GM23338 (cell line): Measurements from ENCODE around the gene PPL. TPM values are rescaled to one million over a fixed set of nuclear protein-coding genes. Genes with fewer than 3 reads are reported as not detected.

Source experiments
- ATAC-seq: fragments of 200-7000 bp; cut with Tn5 transposase; 3 replicates; pipeline ENCODE4 v1.9.1; 2020
- DNase-seq: peaks from one replicate; pipeline ENCODE4 v3.0.0-alpha.2; 2015; ENCODE audit warnings: low spot score
- H2AFZ ChIP-seq: fragments of 200-600 bp; sonication (generic); 2 replicates; pipeline ENCODE4 v1.8.0; 2016; ENCODE audit warnings: antibody characterized with exemption, mild to moderate bottlenecking, moderate library complexity
- H3F3A ChIP-seq: fragments of 200-600 bp; sonication (generic); replicated peaks from 2 replicates; pipeline ENCODE4 v1.8.0; 2017; ENCODE audit warnings: antibody characterized with exemption, mixed run types, low read depth
- H3K27ac ChIP-seq: fragments of 200-600 bp; sonication (generic); 2 replicates; pipeline ENCODE4 v1.6.1; 2016; ENCODE audit warnings: low read depth
- H3K27me3 ChIP-seq: fragments of 200-600 bp; sonication (generic); 2 replicates; pipeline ENCODE4 v1.8.0; 2016; ENCODE audit warnings: mild to moderate bottlenecking, mixed run types, moderate library complexity; ENCODE audit not compliant: insufficient read depth
- H3K36me3 ChIP-seq: fragments of 200-600 bp; sonication (generic); 2 replicates; pipeline ENCODE4 v1.8.0; 2016; ENCODE audit warnings: mild to moderate bottlenecking; ENCODE audit not compliant: insufficient read depth
- H3K4me1 ChIP-seq: fragments of 200-600 bp; sonication (generic); 2 replicates; pipeline ENCODE4 v1.8.0; 2016; ENCODE audit warnings: mild to moderate bottlenecking, moderate library complexity; ENCODE audit not compliant: insufficient read depth
- H3K4me2 ChIP-seq: fragments of 200-600 bp; sonication (generic); 2 replicates; pipeline ENCODE4 v1.7.1; 2017; ENCODE audit warnings: mixed run types
- H3K4me3 ChIP-seq: fragments of 200-600 bp; sonication (generic); 2 replicates; pipeline ENCODE4 v1.6.1; 2016; ENCODE audit warnings: mixed run types
- H3K79me2 ChIP-seq: fragments of 200-600 bp; sonication (generic); replicated peaks from 2 replicates; pipeline ENCODE4 v1.8.0; 2017; ENCODE audit warnings: mild to moderate bottlenecking; ENCODE audit not compliant: insufficient read depth
- H3K9me2 ChIP-seq: fragments of 200-600 bp; sonication (generic); 2 replicates; pipeline ENCODE4 v1.8.0; 2017; ENCODE audit not compliant: insufficient read depth
- H4K20me1 ChIP-seq: fragments of 200-600 bp; sonication (generic); replicated peaks from 2 replicates; pipeline ENCODE4 v1.8.0; 2017; ENCODE audit warnings: mild to moderate bottlenecking; ENCODE audit not compliant: insufficient read depth
- H3K27ac Mint-ChIP-seq: 2 replicates; pipeline ENCODE4 v1.8.0; 2020; ENCODE audit warnings: inconsistent platforms, mild to moderate bottlenecking, moderate library complexity, mixed read lengths
- H3K27me3 Mint-ChIP-seq: 3 replicates; pipeline ENCODE4 v1.8.0; 2022; ENCODE audit warnings: low read depth, mild to moderate bottlenecking, moderate library complexity, mixed read lengths, inconsistent platforms; ENCODE audit not compliant: insufficient read depth, poor library complexity
- H3K36me3 Mint-ChIP-seq: 3 replicates; pipeline ENCODE4 v1.8.0; 2021; ENCODE audit warnings: low read depth, mild to moderate bottlenecking, inconsistent platforms, moderate library complexity, mixed read lengths
- H3K4me1 Mint-ChIP-seq: 3 replicates; pipeline ENCODE4 v1.8.0; 2020; ENCODE audit warnings: mild to moderate bottlenecking, inconsistent platforms, mixed read lengths
- H3K4me3 Mint-ChIP-seq: 3 replicates; pipeline ENCODE4 v1.8.0; 2021; ENCODE audit warnings: moderate library complexity, mild to moderate bottlenecking, inconsistent platforms, mixed read lengths
- H3K9me3 Mint-ChIP-seq: 3 replicates; pipeline ENCODE4 v1.8.0; 2020; ENCODE audit warnings: moderate library complexity, mild to moderate bottlenecking, inconsistent platforms, mixed read lengths
- CREB1 ChIP-seq: fragments of 250-450 bp; sonication (Bioruptor Pico); IDR thresholded peaks from 2 replicates; pipeline ENCODE4 v1.5.0; 2020; ENCODE audit warnings: low read depth, mild to moderate bottlenecking, moderate library complexity
- CTCF ChIP-seq, 2 experiments: fragments of 200-600 bp in 1 of 2; sonication (generic) in 1 of 2; conservative IDR thresholded peaks; 2 replicates each; pipeline versions ENCODE4 v1.5.1 to v1.6.1; 2016 to 2017; ENCODE audit warnings: antibody characterized with exemption in 2 of 2, low read depth in 2 of 2, mild to moderate bottlenecking in 2 of 2, moderate library complexity in 1 of 2
- EZH2 ChIP-seq: fragments of 200-600 bp; sonication (generic); IDR thresholded peaks from one replicate; pipeline ENCODE4 v1.8.0; 2017; ENCODE audit warnings: antibody characterized with exemption, mild to moderate bottlenecking, low read depth; ENCODE audit not compliant: unreplicated experiment
- EZH2phosphoT487 ChIP-seq: fragments of 200-600 bp; sonication (generic); IDR thresholded peaks from one replicate; pipeline ENCODE4 v1.8.1; 2018; ENCODE audit warnings: antibody characterized with exemption; ENCODE audit not compliant: unreplicated experiment
- JUNB ChIP-seq: IDR thresholded peaks from one replicate; pipeline ENCODE4 v1.6.1; 2016; ENCODE audit warnings: antibody characterized with exemption; ENCODE audit not compliant: unreplicated experiment
- NANOG ChIP-seq: IDR thresholded peaks from 2 replicates; pipeline ENCODE4 v1.6.1; 2016; ENCODE audit warnings: antibody characterized with exemption, borderline replicate concordance
- POLR2AphosphoS5 ChIP-seq: IDR thresholded peaks from 2 replicates; pipeline ENCODE4 v1.6.1; 2016; ENCODE audit warnings: antibody characterized with exemption, low read depth
- STAT1 ChIP-seq: IDR thresholded peaks from one replicate; pipeline ENCODE4 v1.6.1; 2016; ENCODE audit warnings: antibody characterized with exemption; ENCODE audit not compliant: unreplicated experiment
- ZNF114 ChIP-seq: fragments of 250-450 bp; sonication (Bioruptor Pico); IDR thresholded peaks from 2 replicates; pipeline ENCODE4 v1.5.0; 2020; ENCODE audit warnings: mild to moderate bottlenecking, moderate library complexity
- ZNF331 ChIP-seq: fragments of 250-450 bp; sonication (Bioruptor Pico); IDR thresholded peaks from 2 replicates; pipeline ENCODE4 v1.5.0; 2020; ENCODE audit warnings: low read depth, mild to moderate bottlenecking, moderate library complexity
- polyA plus RNA-seq: library from polyadenylated mRNA; unstranded; fragments of >200 nt; fragmentation: Nextera tagmentation; extraction: Ambion mirVana; gene quantifications from 2 replicates; pipeline ENCODE4 v1.2.1, GENCODE V29; 2016
- total RNA-seq: library from RNA; depleted of rRNA; stranded (reverse); fragments of >200 nt; shearing (Covaris generic); gene quantifications from 2 replicates; pipeline ENCODE4 v1.2.3, GENCODE V29; 2014
- TF ChIP-seq, protein P1 (sequence below): fragments of 250-450 bp; sonication (Bioruptor Pico); IDR thresholded peaks from 2 replicates; pipeline ENCODE4 v1.5.0; 2020; ENCODE audit warnings: mild to moderate bottlenecking, moderate library complexity
- TF ChIP-seq, protein P2 (sequence below): IDR thresholded peaks from one replicate; pipeline ENCODE4 v1.6.1; 2018; ENCODE audit warnings: antibody characterized with exemption; ENCODE audit not compliant: unreplicated experiment
- TF ChIP-seq, protein P3 (sequence below): IDR thresholded peaks from 2 replicates; pipeline ENCODE4 v1.6.1; 2016; ENCODE audit warnings: antibody characterized with exemption

Gene PPL
- total and polyA plus RNA-seq, 2 experiments from 2014 or later: 10.6 to 31.7 TPM

GRCh38 chr16:4922721-4923342 lies 14.1 kb downstream of the PPL start:
- H3K36me3 ChIP-seq: no peaks in the 10 kb centered on the region
- Mint-ChIP-seq H3K27me3 (peaks cover 4% of the 10 kb centered on the region), H3K4me1 (peaks cover 27% of the 10 kb centered on the region), H3K36me3 (peaks cover 15% of the 10 kb centered on the region), H3K9me3 (peaks cover 10% of the 10 kb centered on the region), H3K27ac (peak overlapping the region; percentile 67; the same call in 1 of the 2 replicates), H3K4me3 (no peak overlapping the region)
- no peaks in the 10 kb centered on the region for H3K27me3 ChIP-seq
- H3K4me1 ChIP-seq: peaks cover 8% of the 10 kb centered on the region; the same call in 1 of the 2 replicates
- no peak overlapping the region for H3K4me3 ChIP-seq
- H4K20me1 ChIP-seq: 0 out of 2 replicates have a peak, but pooled peaks cover 6% of the 10 kb centered on the region
- DNase-seq (no peak), ATAC-seq (peak; percentile 18)
- no peak overlapping the region for H2AFZ ChIP-seq
- H3K4me2 ChIP-seq: no peak overlapping the region
- peaks cover 15% of the 10 kb centered on the region for H3K79me2 ChIP-seq
- no peaks in the 10 kb centered on the region for H3F3A ChIP-seq
- H3K9me2 ChIP-seq: no peaks in the 10 kb centered on the region
- TF ChIP-seq CREB1 (CRISPR knock-in tag) (no peak), JUNB (no peak), EZH2 (no peak), EZH2phosphoT487 (no peak), POLR2AphosphoS5 (no peak), NANOG (no peak), STAT1 (no peak), CTCF (conservative IDR thresholded peaks at IDR 0.05; ENCODE audit: low read depth in 2 of 2) (no peak), ZNF114 (CRISPR knock-in tag) (no peak), ZNF331 (CRISPR knock-in tag) (no peak)
- TF ChIP-seq, protein P1, sequence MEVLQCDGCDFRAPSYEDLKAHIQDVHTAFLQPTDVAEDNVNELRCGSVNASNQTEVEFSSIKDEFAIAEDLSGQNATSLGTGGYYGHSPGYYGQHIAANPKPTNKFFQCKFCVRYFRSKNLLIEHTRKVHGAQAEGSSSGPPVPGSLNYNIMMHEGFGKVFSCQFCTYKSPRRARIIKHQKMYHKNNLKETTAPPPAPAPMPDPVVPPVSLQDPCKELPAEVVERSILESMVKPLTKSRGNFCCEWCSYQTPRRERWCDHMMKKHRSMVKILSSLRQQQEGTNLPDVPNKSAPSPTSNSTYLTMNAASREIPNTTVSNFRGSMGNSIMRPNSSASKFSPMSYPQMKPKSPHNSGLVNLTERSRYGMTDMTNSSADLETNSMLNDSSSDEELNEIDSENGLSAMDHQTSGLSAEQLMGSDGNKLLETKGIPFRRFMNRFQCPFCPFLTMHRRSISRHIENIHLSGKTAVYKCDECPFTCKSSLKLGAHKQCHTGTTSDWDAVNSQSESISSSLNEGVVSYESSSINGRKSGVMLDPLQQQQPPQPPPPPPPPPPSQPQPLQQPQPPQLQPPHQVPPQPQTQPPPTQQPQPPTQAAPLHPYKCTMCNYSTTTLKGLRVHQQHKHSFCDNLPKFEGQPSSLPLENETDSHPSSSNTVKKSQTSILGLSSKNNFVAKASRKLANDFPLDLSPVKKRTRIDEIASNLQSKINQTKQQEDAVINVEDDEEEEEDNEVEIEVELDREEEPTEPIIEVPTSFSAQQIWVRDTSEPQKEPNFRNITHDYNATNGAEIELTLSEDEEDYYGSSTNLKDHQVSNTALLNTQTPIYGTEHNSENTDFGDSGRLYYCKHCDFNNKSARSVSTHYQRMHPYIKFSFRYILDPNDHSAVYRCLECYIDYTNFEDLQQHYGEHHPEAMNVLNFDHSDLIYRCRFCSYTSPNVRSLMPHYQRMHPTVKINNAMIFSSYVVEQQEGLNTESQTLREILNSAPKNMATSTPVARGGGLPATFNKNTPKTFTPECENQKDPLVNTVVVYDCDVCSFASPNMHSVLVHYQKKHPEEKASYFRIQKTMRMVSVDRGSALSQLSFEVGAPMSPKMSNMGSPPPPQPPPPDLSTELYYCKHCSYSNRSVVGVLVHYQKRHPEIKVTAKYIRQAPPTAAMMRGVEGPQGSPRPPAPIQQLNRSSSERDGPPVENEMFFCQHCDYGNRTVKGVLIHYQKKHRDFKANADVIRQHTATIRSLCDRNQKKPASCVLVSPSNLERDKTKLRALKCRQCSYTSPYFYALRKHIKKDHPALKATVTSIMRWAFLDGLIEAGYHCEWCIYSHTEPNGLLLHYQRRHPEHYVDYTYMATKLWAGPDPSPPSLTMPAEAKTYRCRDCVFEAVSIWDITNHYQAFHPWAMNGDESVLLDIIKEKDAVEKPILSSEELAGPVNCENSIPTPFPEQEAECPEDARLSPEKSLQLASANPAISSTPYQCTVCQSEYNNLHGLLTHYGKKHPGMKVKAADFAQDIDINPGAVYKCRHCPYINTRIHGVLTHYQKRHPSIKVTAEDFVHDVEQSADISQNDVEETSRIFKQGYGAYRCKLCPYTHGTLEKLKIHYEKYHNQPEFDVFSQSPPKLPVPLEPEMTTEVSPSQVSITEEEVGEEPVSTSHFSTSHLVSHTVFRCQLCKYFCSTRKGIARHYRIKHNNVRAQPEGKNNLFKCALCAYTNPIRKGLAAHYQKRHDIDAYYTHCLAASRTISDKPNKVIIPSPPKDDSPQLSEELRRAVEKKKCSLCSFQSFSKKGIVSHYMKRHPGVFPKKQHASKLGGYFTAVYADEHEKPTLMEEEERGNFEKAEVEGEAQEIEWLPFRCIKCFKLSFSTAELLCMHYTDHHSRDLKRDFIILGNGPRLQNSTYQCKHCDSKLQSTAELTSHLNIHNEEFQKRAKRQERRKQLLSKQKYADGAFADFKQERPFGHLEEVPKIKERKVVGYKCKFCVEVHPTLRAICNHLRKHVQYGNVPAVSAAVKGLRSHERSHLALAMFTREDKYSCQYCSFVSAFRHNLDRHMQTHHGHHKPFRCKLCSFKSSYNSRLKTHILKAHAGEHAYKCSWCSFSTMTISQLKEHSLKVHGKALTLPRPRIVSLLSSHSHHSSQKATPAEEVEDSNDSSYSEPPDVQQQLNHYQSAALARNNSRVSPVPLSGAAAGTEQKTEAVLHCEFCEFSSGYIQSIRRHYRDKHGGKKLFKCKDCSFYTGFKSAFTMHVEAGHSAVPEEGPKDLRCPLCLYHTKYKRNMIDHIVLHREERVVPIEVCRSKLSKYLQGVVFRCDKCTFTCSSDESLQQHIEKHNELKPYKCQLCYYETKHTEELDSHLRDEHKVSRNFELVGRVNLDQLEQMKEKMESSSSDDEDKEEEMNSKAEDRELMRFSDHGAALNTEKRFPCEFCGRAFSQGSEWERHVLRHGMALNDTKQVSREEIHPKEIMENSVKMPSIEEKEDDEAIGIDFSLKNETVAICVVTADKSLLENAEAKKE: no peak
- TF ChIP-seq, protein P2, sequence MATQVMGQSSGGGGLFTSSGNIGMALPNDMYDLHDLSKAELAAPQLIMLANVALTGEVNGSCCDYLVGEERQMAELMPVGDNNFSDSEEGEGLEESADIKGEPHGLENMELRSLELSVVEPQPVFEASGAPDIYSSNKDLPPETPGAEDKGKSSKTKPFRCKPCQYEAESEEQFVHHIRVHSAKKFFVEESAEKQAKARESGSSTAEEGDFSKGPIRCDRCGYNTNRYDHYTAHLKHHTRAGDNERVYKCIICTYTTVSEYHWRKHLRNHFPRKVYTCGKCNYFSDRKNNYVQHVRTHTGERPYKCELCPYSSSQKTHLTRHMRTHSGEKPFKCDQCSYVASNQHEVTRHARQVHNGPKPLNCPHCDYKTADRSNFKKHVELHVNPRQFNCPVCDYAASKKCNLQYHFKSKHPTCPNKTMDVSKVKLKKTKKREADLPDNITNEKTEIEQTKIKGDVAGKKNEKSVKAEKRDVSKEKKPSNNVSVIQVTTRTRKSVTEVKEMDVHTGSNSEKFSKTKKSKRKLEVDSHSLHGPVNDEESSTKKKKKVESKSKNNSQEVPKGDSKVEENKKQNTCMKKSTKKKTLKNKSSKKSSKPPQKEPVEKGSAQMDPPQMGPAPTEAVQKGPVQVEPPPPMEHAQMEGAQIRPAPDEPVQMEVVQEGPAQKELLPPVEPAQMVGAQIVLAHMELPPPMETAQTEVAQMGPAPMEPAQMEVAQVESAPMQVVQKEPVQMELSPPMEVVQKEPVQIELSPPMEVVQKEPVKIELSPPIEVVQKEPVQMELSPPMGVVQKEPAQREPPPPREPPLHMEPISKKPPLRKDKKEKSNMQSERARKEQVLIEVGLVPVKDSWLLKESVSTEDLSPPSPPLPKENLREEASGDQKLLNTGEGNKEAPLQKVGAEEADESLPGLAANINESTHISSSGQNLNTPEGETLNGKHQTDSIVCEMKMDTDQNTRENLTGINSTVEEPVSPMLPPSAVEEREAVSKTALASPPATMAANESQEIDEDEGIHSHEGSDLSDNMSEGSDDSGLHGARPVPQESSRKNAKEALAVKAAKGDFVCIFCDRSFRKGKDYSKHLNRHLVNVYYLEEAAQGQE: no peak
- TF ChIP-seq, protein P3, sequence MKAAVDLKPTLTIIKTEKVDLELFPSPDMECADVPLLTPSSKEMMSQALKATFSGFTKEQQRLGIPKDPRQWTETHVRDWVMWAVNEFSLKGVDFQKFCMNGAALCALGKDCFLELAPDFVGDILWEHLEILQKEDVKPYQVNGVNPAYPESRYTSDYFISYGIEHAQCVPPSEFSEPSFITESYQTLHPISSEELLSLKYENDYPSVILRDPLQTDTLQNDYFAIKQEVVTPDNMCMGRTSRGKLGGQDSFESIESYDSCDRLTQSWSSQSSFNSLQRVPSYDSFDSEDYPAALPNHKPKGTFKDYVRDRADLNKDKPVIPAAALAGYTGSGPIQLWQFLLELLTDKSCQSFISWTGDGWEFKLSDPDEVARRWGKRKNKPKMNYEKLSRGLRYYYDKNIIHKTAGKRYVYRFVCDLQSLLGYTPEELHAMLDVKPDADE: no peak
- H3K27ac ChIP-seq: no peak overlapping the region; the same call in 1 of the 2 replicates
